ENCODE data around the gene WDR70. TPM values are rescaled to one million over a fixed set of nuclear protein-coding genes. Genes with fewer than 3 reads are reported as not detected.

Gene WDR70
- 23.2 and 34.4 TPM in 2 replicates for total RNA-seq

DNA sequence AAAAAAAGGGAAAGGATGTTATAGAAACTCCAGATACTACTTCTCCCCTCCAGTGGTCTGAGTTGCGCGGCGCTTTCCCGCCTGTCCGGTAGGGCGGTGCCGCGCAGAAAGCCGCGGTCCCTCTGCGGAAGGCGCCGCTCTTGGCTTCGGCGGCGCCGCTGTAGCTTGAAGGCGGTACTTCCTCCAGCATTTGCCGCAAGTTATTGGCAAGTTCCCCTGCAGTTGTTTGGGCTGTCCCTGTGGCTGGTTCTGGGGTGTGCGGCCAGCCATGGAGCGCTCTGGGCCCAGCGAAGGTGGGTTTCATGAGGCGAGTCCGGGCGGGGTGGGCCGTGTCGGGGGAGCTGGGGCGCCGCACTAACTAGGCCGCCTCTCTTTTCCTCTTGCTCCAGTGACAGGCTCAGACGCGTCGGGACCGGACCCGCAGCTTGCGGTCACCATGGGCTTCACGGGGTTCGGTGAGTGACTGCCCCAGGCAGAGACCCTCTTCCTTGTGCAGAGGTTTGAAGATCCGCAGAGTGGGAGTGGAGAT lies at the start of gene WDR70:
WDR70 (plus strand) TSS at position 219 of the 529 bp plus-strand sequence; CDS start at position 269, 50 bp downstream.

DNA sequence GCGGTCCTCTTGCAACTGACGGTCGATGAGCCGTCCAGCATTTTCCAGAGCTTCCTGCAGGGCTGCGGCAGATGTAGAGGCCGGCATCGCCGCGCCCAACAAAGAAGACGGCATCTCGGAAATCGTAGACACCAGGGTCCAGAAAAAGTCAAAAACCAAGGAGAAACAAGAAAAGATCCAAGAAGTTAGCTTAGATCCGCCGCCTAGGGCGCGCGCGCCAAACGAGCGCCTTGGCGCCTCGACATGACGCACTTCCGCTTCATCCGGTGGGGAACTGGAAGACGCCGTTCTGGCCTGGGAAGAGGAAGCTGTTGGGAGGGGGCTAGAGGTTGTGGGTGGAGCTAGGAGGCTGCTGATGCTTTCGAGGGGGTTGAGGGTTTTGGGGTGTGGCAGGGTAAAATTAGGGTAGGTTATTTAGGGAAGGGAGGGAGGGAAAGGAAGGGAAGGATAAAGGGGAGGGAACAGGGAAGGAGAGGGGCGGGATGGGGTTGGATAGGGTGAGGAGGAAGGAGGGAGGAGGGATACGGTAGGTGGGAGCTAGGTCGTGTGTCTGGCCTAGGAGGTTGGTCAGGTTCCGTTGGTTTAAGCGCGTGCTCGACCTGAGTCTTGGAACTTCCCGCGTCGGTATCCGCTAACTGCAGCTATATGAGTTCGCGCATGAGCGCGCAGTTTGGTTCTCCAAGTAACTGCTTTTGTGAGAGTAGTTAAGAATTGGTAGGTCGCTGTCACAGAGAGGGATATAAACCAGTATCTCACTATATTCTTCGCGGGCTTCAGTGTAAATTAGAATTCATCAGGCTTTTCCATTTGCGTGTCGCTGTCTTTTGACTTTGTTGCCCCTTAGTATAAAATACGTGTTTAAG lies 8.0 kb upstream of the WDR70 start, which contains the start of gene NUP155:
NUP155 (minus strand) TSS at position 243 of the 863 bp plus-strand sequence; CDS start at position 114, 129 bp downstream.

Small RNA genes within 50 kb of the gene (small RNA-seq; reads per million reads assigned to genes)
- gene RNU6-1190P (not detected), gene RNU6-484P (not detected)

Other genes with a start within 250 kb of the WDR70 start
- gene CPLANE1, start 129.9 kb upstream of the WDR70 start, total RNA-seq, result 22.5 and 23.9 TPM in 2 replicates
- gene NUP155, start 8.2 kb upstream of the WDR70 start, total RNA-seq, result 37.9 and 50.6 TPM in 2 replicates

Measured in vein endothelial cell (primary cell).